HEK293 (cell line): ENCODE results near the gene CRTC2.

ENCODE experiments used
- ATF2 ChIP-seq: fragments of 450-650 bp; formaldehyde crosslinking; IDR thresholded peaks from 2 replicates; pipeline ENCODE4 v1.5.1; 2016; ENCODE audit warnings: missing biosample characterization, missing genetic modification characterization, low read depth
- ELK4 ChIP-seq: IDR thresholded peaks from 2 replicates; pipeline ENCODE4 v1.6.1; 2011; ENCODE audit warnings: mild to moderate bottlenecking, low read depth, low read length, borderline replicate concordance
- KLF1 ChIP-seq: fragments of 450-650 bp; formaldehyde crosslinking; IDR thresholded peaks from 2 replicates; pipeline ENCODE4 v1.5.1; 2016; ENCODE audit warnings: missing biosample characterization, missing genetic modification characterization
- KLF7 ChIP-seq: fragments of 450-650 bp; formaldehyde crosslinking; IDR thresholded peaks from 2 replicates; pipeline ENCODE4 v1.5.1; 2016; ENCODE audit warnings: missing biosample characterization, missing genetic modification characterization, borderline replicate concordance
- OVOL3 ChIP-seq: fragments of 450-650 bp; formaldehyde crosslinking; IDR thresholded peaks from 2 replicates; pipeline ENCODE4 v1.5.1; 2016; ENCODE audit warnings: missing biosample characterization, missing genetic modification characterization
- SETDB1 ChIP-seq: IDR thresholded peaks from one replicate; pipeline ENCODE4 v1.6.1; 2017; ENCODE audit warnings: mild to moderate bottlenecking, low read length, moderate library complexity, mixed read lengths; ENCODE audit not compliant: insufficient read length
- TCF7L2 ChIP-seq: IDR thresholded peaks from 2 replicates; pipeline ENCODE4 v1.6.1; 2011; ENCODE audit warnings: low read depth, mild to moderate bottlenecking, inconsistent platforms, low read length, moderate library complexity, borderline replicate concordance
- TRIM28 ChIP-seq: IDR thresholded peaks from 2 replicates; pipeline ENCODE4 v1.6.1; 2011; ENCODE audit warnings: low read length, control low read depth, borderline replicate concordance
- ZBTB11 ChIP-seq: fragments of 450-650 bp; formaldehyde crosslinking; conservative IDR thresholded peaks from 2 replicates; pipeline ENCODE4 v1.5.1; 2016; ENCODE audit warnings: low read depth, missing biosample characterization, missing genetic modification characterization
- ZBTB44 ChIP-seq: fragments of 450-650 bp; IDR thresholded peaks from 2 replicates; pipeline ENCODE4 v1.5.1; 2018; ENCODE audit warnings: missing biosample characterization, mild to moderate bottlenecking, missing genetic modification characterization
- ZIC2 ChIP-seq: fragments of 450-650 bp; formaldehyde crosslinking; IDR thresholded peaks from 2 replicates; pipeline ENCODE4 v1.5.1; 2016; ENCODE audit warnings: missing biosample characterization, missing genetic modification characterization
- ZNF132 ChIP-seq: fragments of 450-650 bp; formaldehyde crosslinking; IDR thresholded peaks from 2 replicates; pipeline ENCODE4 v1.5.1; 2017; ENCODE audit warnings: missing biosample characterization, missing genetic modification characterization, borderline replicate concordance
- ZNF133 ChIP-seq: fragments of 450-650 bp; formaldehyde crosslinking; IDR thresholded peaks from 2 replicates; pipeline ENCODE4 v1.5.1; 2016; ENCODE audit warnings: missing biosample characterization, missing genetic modification characterization
- ZNF202 ChIP-seq: fragments of 450-650 bp; formaldehyde crosslinking; IDR thresholded peaks from 2 replicates; pipeline ENCODE4 v1.5.1; 2016; ENCODE audit warnings: missing biosample characterization, missing genetic modification characterization, borderline replicate concordance
- ZNF274 ChIP-seq, 2 experiments: fragments of 200-500 bp in 1 of 2; fragments of 450-650 bp in 1 of 2; sonication (Bioruptor generic) in 1 of 2; formaldehyde crosslinking in 1 of 2; IDR thresholded peaks; 2 replicates each; pipeline versions ENCODE4 v1.5.1 to v1.6.1; 2014 to 2016; ENCODE audit warnings: borderline replicate concordance in 1 of 2, inconsistent platforms in 1 of 2, low read length in 1 of 2, missing biosample characterization in 1 of 2, missing genetic modification characterization in 1 of 2
- ZNF335 ChIP-seq: fragments of 450-650 bp; formaldehyde crosslinking; conservative IDR thresholded peaks from 2 replicates; pipeline ENCODE4 v1.5.1; 2016; ENCODE audit warnings: missing biosample characterization, missing genetic modification characterization
- ZNF37A ChIP-seq: fragments of 450-650 bp; IDR thresholded peaks from 2 replicates; pipeline ENCODE4 v1.5.1; 2018; ENCODE audit warnings: missing biosample characterization, missing genetic modification characterization
- ZNF398 ChIP-seq: fragments of 450-650 bp; formaldehyde crosslinking; IDR thresholded peaks from 2 replicates; pipeline ENCODE4 v1.5.1; 2017; ENCODE audit warnings: missing biosample characterization, missing genetic modification characterization
- ZNF416 ChIP-seq: fragments of 450-650 bp; formaldehyde crosslinking; IDR thresholded peaks from 2 replicates; pipeline ENCODE4 v1.5.1; 2016; ENCODE audit warnings: missing biosample characterization, missing genetic modification characterization
- ZNF426 ChIP-seq: fragments of 450-650 bp; formaldehyde crosslinking; IDR thresholded peaks from 2 replicates; pipeline ENCODE4 v1.5.1; 2017; ENCODE audit warnings: missing biosample characterization, missing genetic modification characterization, mild to moderate bottlenecking, inconsistent platforms, moderate library complexity
- ZNF488 ChIP-seq: fragments of 450-650 bp; formaldehyde crosslinking; IDR thresholded peaks from 2 replicates; pipeline ENCODE4 v1.5.1; 2016; ENCODE audit warnings: missing biosample characterization, missing genetic modification characterization
- ZNF510 ChIP-seq: fragments of 450-650 bp; formaldehyde crosslinking; IDR thresholded peaks from 2 replicates; pipeline ENCODE4 v1.5.1; 2018; ENCODE audit warnings: mild to moderate bottlenecking, missing genetic modification characterization, missing biosample characterization; ENCODE audit not compliant: insufficient replicate concordance
- ZNF514 ChIP-seq: fragments of 450-650 bp; formaldehyde crosslinking; IDR thresholded peaks from 2 replicates; pipeline ENCODE4 v1.5.1; 2016; ENCODE audit warnings: missing biosample characterization, missing genetic modification characterization
- ZNF530 ChIP-seq: fragments of 450-650 bp; formaldehyde crosslinking; IDR thresholded peaks from 2 replicates; pipeline ENCODE4 v1.5.1; 2016; ENCODE audit warnings: low read depth, missing biosample characterization, missing genetic modification characterization
- ZNF580 ChIP-seq: fragments of 450-650 bp; formaldehyde crosslinking; IDR thresholded peaks from 2 replicates; pipeline ENCODE4 v1.5.1; 2016; ENCODE audit warnings: missing biosample characterization, missing genetic modification characterization
- ZNF701 ChIP-seq: fragments of 450-650 bp; formaldehyde crosslinking; IDR thresholded peaks from 2 replicates; pipeline ENCODE4 v1.5.1; 2016; ENCODE audit warnings: missing biosample characterization, missing genetic modification characterization
- ZNF843 ChIP-seq: fragments of 450-650 bp; formaldehyde crosslinking; IDR thresholded peaks from 2 replicates; pipeline ENCODE4 v1.5.1; 2016; ENCODE audit warnings: missing biosample characterization, missing genetic modification characterization

The CRTC2 gene

GRCh38 chr1:153967107-153967999 lies 8.9 kb upstream of the CRTC2 start, which contains the start of gene CREB3L4 (continued):
- TF ChIP-seq ZNF202 (tag by site-specific recombination) (no peak), ZNF488 (tag by site-specific recombination) (no peak), ZNF530 (no peak), ZNF843 (tag by site-specific recombination) (peak; percentile 64; the same call in 1 of the 2 replicates), ZNF701 (tag by site-specific recombination) (no peak), TCF7L2 (no peak), ZNF274 (IDR thresholded peaks at IDR 0.05; ENCODE audit: low read length) (no peak), ZNF274 (tag by site-specific recombination; IDR thresholded peaks at IDR 0.05; ENCODE audit: borderline replicate concordance) (no peak), KLF1 (tag by site-specific recombination) (no peak), SETDB1 (no peak), ZNF335 (peak; percentile 99), ZBTB11 (tag by site-specific recombination) (peak; percentile 78), KLF7 (0 out of 2 replicates have a peak, but pooled peaks have one; percentile 36), ZNF398 (tag by site-specific recombination) (no peak), OVOL3 (tag by site-specific recombination) (no peak), ZNF510 (tag by site-specific recombination) (no peak), ATF2 (no peak), ZNF37A (no peak), ZNF514 (tag by site-specific recombination) (no peak), ZIC2 (tag by site-specific recombination) (peak; percentile 99), TRIM28 (peak; percentile 87), ZNF132 (tag by site-specific recombination) (no peak), ZBTB44 (tag by site-specific recombination) (no peak; the same call in 1 of the 2 replicates), ZNF426 (tag by site-specific recombination) (no peak), ZNF133 (tag by site-specific recombination) (no peak), ZNF416 (tag by site-specific recombination) (no peak), ZNF580 (peak; percentile 38; the same call in 1 of the 2 replicates), ELK4 (peak; percentile 16; the same call in 1 of the 2 replicates)
